HepG2 (cell line): ENCODE data around the gene TMEM185B. TPM values are rescaled to one million over a fixed set of nuclear protein-coding genes. Genes with fewer than 3 reads are reported as not detected.

Experiments used
- ATAC-seq: fragments of 200-7000 bp; cut with Tn5 transposase; 3 replicates; pipeline ENCODE4 v1.9.1; 2020; ENCODE audit warnings: mild to moderate bottlenecking, moderate library complexity
- BruUV-seq: library from RNA; stranded (reverse); fragments of 400-500 nt; replicated peaks from 2 replicates; lab custom pipeline; 2021; lab: Mats Ljungman, UMichigan
- CTCF ChIA-PET: fragments of 300-600 bp; formaldehyde crosslinking; extraction: SDS; loops from one replicate; lab custom pipeline; 2021; ENCODE audit warnings: low total read pairs, inconsistent platforms, low intra/inter-chr PET ratio; lab: Yijun Ruan, JAX
- POLR2A ChIA-PET: fragments of 350-600 bp; sonication (Branson Sonifier 250); formaldehyde crosslinking; loops from one replicate; lab custom pipeline; 2020; ENCODE audit warnings: antibody characterized with exemption, inconsistent platforms; lab: Yijun Ruan, JAX
- DNase-seq: peaks from one replicate; pipeline ENCODE4 v3.0.0-alpha.2; 2015; ENCODE audit warnings: low spot score
- FAIRE-seq: peaks from 3 replicates; lab custom pipeline; 2011; peaks lifted over from hg19 to GRCh38; lab: Jason Lieb, UNC
- H2AFZ ChIP-seq: one replicate; pipeline ENCODE4 v1.6.1; 2011; ENCODE audit warnings: low read length, inconsistent platforms
- H3K27ac ChIP-seq: fragments of 300-600 bp; 3 replicates; pipeline ENCODE4 v1.8.0; 2011; ENCODE audit warnings: mixed run types, mild to moderate bottlenecking, mixed read lengths, low read length, inconsistent platforms; ENCODE audit not compliant: insufficient read depth; ENCODE audit errors: extremely low read length
- H3K27me3 ChIP-seq, 2 experiments: fragments of 200-600 bp in 1 of 2; 2 replicates in 1 of 2; 3 replicates in 1 of 2; pipeline versions ENCODE4 v1.6.0 to v1.8.0; 2011; ENCODE audit warnings: low read length in 2 of 2, mild to moderate bottlenecking in 2 of 2, moderate library complexity in 2 of 2, inconsistent platforms in 1 of 2; ENCODE audit not compliant: insufficient read depth in 2 of 2, control insufficient read depth in 1 of 2
- H3K36me3 ChIP-seq, 2 experiments: fragments of 200-600 bp in 1 of 2; replicated peaks in 1 of 2; 2 replicates in 1 of 2; 3 replicates in 1 of 2; pipeline versions ENCODE4 v1.5.1 to v1.8.0; 2011; ENCODE audit warnings: low read length in 2 of 2, inconsistent platforms in 1 of 2; ENCODE audit not compliant: insufficient read depth in 2 of 2, control insufficient read depth in 1 of 2
- H3K4me1 ChIP-seq: 2 replicates; pipeline ENCODE4 v1.5.1; 2012; ENCODE audit warnings: low read length, inconsistent platforms; ENCODE audit not compliant: insufficient read depth
- H3K4me2 ChIP-seq: 2 replicates; pipeline ENCODE4 v1.6.0; 2011; ENCODE audit warnings: low read depth, low read length, inconsistent platforms
- H3K4me3 ChIP-seq, 3 experiments: fragments of 200-600 bp in 1 of 3; sonication (generic), shearing (Covaris generic) in 1 of 3; replicated peaks in 1 of 3; 2 replicates each; pipeline ENCODE4 v1.5.1; 2011 to 2016; ENCODE audit warnings: low read length in 3 of 3, inconsistent platforms in 2 of 3, low read depth in 2 of 3, mild to moderate bottlenecking in 2 of 3, control low read depth in 1 of 3, mixed read lengths in 1 of 3; ENCODE audit not compliant: insufficient read depth in 1 of 3
- H3K79me2 ChIP-seq: one replicate; pipeline ENCODE4 v1.6.1; 2011; ENCODE audit warnings: low read length, inconsistent platforms; ENCODE audit not compliant: insufficient read depth
- H3K9ac ChIP-seq: 2 replicates; pipeline ENCODE4 v1.6.0; 2011; ENCODE audit warnings: mild to moderate bottlenecking, low read depth, low read length, inconsistent platforms; ENCODE audit not compliant: insufficient read depth
- H3K9me3 ChIP-seq: 2 replicates; pipeline ENCODE4 v1.5.1; 2012; ENCODE audit warnings: mild to moderate bottlenecking, low read length
- H4K20me1 ChIP-seq: 2 replicates; pipeline ENCODE4 v1.6.0; 2011; ENCODE audit warnings: inconsistent platforms, mild to moderate bottlenecking, low read length, moderate library complexity; ENCODE audit not compliant: insufficient read depth
- ELF4 ChIP-seq: sonication (generic); formaldehyde crosslinking; IDR thresholded peaks from 2 replicates; pipeline ENCODE4 v1.5.0; 2020; ENCODE audit warnings: missing genetic modification reagents, mild to moderate bottlenecking, moderate library complexity, borderline replicate concordance
- HES4 ChIP-seq: sonication (generic); formaldehyde crosslinking; IDR thresholded peaks from 2 replicates; pipeline ENCODE4 v1.9.0; 2021; ENCODE audit warnings: mild to moderate bottlenecking, missing genetic modification reagents, borderline replicate concordance
- HOXD1 ChIP-seq: sonication (generic); formaldehyde crosslinking; IDR thresholded peaks from 2 replicates; pipeline ENCODE4 v1.5.0; 2020; ENCODE audit warnings: missing genetic modification reagents
- MXI1 ChIP-seq: IDR thresholded peaks from 3 replicates; pipeline ENCODE4 v1.6.1; 2012; ENCODE audit warnings: low read depth, low read length, inconsistent platforms, borderline replicate concordance
- SOX5 ChIP-seq: IDR thresholded peaks from 2 replicates; pipeline ENCODE4 v1.6.1; 2016; ENCODE audit warnings: borderline replicate concordance
- TEAD2 ChIP-seq: sonication (generic); formaldehyde crosslinking; IDR thresholded peaks from 2 replicates; pipeline ENCODE4 v1.9.0; 2021; ENCODE audit warnings: missing genetic modification reagents
- ZFYVE20 ChIP-seq: sonication (generic); formaldehyde crosslinking; IDR thresholded peaks from 2 replicates; pipeline ENCODE4 v1.8.0; 2023; ENCODE audit warnings: low read depth, mild to moderate bottlenecking, moderate library complexity, missing genetic modification reagents, borderline replicate concordance
- ZNF350 ChIP-seq: sonication (generic); formaldehyde crosslinking; IDR thresholded peaks from 2 replicates; pipeline ENCODE4 v1.4.0; 2020; ENCODE audit warnings: mild to moderate bottlenecking, low read depth, missing genetic modification reagents, borderline replicate concordance
- ZNF367 ChIP-seq: sonication (generic); formaldehyde crosslinking; IDR thresholded peaks from 2 replicates; pipeline ENCODE4 v1.4.0; 2020; ENCODE audit warnings: missing genetic modification reagents, borderline replicate concordance
- ZNF558 ChIP-seq: sonication (generic); formaldehyde crosslinking; IDR thresholded peaks from 2 replicates; pipeline ENCODE4 v1.9.0; 2022; ENCODE audit warnings: mild to moderate bottlenecking, missing genetic modification reagents, borderline replicate concordance
- ZNF660 ChIP-seq: sonication (generic); formaldehyde crosslinking; IDR thresholded peaks from 2 replicates; pipeline ENCODE4 v1.5.1; 2020; ENCODE audit warnings: mild to moderate bottlenecking, low read depth, missing genetic modification reagents, borderline replicate concordance
- ZNF704 ChIP-seq: sonication (generic); formaldehyde crosslinking; IDR thresholded peaks from 2 replicates; pipeline ENCODE4 v1.8.1; 2023; ENCODE audit warnings: mild to moderate bottlenecking, inconsistent platforms, moderate library complexity, missing genetic modification reagents, borderline replicate concordance
- WGBS: methylation state at CpG from one replicate; pipeline ENCODE4 v1.1.6; 2017; ENCODE audit warnings: low lambda C conversion rate; 5-methylcytosine and 5-hydroxymethylcytosine counted together
- in situ Hi-C: cut with HindIII; loops from 2 replicates; pipeline ENCODE4 v1.10.0; 2017; ENCODE audit warnings: low pct_unique_long_range_greater_than_20kb; ENCODE audit not compliant: extremely low pct_ligation_motif_present
- intact Hi-C: fragments of 100-400 bp; cut with micrococcal nuclease; formaldehyde crosslinking; loops from one replicate; pipeline ENCODE4 v1.10.0; 2022; ENCODE audit not compliant: unreplicated experiment
- polyA plus RNA-seq, 8 experiments: library from polyadenylated mRNA; depleted of rRNA in 3 of 8; stranded (reverse) in 7 of 8; unstranded in 1 of 8; fragments of >200 nt; fragmentation: Illumina TruSeq in 4 of 8; extraction: Trizol in 4 of 8; gene quantifications; 2 replicates each; pipeline versions ENCODE4 v1.2.1 to v1.2.3, GENCODE V29; 2011 to 2016; ENCODE audit warnings: low read depth in 4 of 8, missing spikeins in 1 of 8, mixed read lengths in 1 of 8; ENCODE audit not compliant: insufficient read depth in 1 of 8
- total RNA-seq, 5 experiments: library from RNA; depleted of rRNA; stranded (reverse); fragments of >200 nt; fragmentation: Illumina TruSeq; extraction: Trizol; gene quantifications; 2 replicates each; pipeline ENCODE4 v1.2.3, GENCODE V29; 2016; ENCODE audit warnings: low read depth in 1 of 5
- TF ChIP-seq, protein P1 (sequence below): IDR thresholded peaks from 2 replicates; pipeline ENCODE4 v1.6.1; 2018; ENCODE audit warnings: missing genetic modification reagents, mild to moderate bottlenecking, missing compliant biosample characterization
- TF ChIP-seq, protein P2 (sequence below): sonication (generic); formaldehyde crosslinking; IDR thresholded peaks from 2 replicates; pipeline ENCODE4 v1.4.0; 2020; ENCODE audit warnings: missing genetic modification reagents, mild to moderate bottlenecking, borderline replicate concordance
- TF ChIP-seq, protein P3 (sequence below): IDR thresholded peaks from 2 replicates; pipeline ENCODE4 v1.6.1; 2016; ENCODE audit warnings: low read depth, control low read depth

Gene TMEM185B
- total and polyA plus RNA-seq, 2 of the 13 experiments (the other 11 are each of a cell fraction or from before 2014, with no cell fraction given): 5.6 to 7.0 TPM

DNA sequence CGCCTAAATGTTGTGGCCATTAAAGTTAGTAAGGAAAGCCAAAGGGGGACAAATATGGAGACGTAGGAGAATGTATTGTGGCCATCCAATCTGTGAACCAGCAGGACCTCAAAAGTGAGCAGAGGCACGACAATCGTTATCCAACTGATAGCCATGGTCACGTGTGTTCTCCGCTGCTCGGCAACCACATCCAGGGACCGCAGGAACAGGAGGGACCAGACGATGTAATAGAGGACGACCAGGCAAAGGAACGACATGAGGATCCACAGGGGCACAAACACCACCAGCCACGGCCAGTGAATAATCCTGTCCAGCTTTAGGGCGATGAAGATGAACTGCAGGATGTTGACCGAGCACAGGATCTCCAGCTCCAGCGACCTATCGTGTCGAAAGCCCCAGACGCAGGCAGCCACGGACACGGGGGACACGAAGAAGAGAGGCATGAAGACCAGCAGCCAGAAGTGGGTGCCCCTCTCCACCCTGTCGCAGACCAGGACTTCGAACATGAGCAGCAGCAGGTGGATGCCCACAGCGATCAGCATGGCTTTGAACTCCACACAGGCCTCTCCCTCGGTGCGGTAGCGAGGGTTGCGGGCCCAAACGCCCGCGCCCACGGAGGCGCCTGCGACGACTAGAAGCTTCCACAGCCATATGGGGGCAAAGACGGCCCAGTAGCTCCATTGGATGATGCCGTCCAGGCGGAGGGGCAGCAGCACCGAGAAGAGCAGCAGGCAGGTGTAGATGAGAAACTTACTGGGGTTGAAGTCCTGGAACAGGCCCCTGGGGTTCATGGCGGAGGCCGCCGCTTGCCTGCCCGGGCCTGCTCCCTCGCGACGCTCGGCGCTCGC is 790 bp downstream of the TMEM185B start (continued):
- TF ChIP-seq, protein P1, sequence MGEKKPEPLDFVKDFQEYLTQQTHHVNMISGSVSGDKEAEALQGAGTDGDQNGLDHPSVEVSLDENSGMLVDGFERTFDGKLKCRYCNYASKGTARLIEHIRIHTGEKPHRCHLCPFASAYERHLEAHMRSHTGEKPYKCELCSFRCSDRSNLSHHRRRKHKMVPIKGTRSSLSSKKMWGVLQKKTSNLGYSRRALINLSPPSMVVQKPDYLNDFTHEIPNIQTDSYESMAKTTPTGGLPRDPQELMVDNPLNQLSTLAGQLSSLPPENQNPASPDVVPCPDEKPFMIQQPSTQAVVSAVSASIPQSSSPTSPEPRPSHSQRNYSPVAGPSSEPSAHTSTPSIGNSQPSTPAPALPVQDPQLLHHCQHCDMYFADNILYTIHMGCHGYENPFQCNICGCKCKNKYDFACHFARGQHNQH: no peak

- FAIRE-seq: no peak
- H3K79me2 ChIP-seq: no peaks in the 10 kb centered on the region
- TF ChIP-seq ELF4 (CRISPR knock-in tag) (no peak), ZNF350 (no peak), ZNF558 (CRISPR knock-in tag) (no peak), ZNF660 (no peak), ZFYVE20 (CRISPR knock-in tag) (no peak), MXI1 (no peak), HES4 (no peak), ZNF704 (CRISPR knock-in tag) (no peak), ZNF367 (CRISPR knock-in tag) (no peak), TEAD2 (CRISPR knock-in tag) (no peak), SOX5 (no peak), HOXD1 (CRISPR knock-in tag) (no peak)
- TF ChIP-seq, protein P2, sequence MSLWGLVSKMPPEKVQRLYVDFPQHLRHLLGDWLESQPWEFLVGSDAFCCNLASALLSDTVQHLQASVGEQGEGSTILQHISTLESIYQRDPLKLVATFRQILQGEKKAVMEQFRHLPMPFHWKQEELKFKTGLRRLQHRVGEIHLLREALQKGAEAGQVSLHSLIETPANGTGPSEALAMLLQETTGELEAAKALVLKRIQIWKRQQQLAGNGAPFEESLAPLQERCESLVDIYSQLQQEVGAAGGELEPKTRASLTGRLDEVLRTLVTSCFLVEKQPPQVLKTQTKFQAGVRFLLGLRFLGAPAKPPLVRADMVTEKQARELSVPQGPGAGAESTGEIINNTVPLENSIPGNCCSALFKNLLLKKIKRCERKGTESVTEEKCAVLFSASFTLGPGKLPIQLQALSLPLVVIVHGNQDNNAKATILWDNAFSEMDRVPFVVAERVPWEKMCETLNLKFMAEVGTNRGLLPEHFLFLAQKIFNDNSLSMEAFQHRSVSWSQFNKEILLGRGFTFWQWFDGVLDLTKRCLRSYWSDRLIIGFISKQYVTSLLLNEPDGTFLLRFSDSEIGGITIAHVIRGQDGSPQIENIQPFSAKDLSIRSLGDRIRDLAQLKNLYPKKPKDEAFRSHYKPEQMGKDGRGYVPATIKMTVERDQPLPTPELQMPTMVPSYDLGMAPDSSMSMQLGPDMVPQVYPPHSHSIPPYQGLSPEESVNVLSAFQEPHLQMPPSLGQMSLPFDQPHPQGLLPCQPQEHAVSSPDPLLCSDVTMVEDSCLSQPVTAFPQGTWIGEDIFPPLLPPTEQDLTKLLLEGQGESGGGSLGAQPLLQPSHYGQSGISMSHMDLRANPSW (CRISPR knock-in tag): no peak
- TF ChIP-seq, protein P3, sequence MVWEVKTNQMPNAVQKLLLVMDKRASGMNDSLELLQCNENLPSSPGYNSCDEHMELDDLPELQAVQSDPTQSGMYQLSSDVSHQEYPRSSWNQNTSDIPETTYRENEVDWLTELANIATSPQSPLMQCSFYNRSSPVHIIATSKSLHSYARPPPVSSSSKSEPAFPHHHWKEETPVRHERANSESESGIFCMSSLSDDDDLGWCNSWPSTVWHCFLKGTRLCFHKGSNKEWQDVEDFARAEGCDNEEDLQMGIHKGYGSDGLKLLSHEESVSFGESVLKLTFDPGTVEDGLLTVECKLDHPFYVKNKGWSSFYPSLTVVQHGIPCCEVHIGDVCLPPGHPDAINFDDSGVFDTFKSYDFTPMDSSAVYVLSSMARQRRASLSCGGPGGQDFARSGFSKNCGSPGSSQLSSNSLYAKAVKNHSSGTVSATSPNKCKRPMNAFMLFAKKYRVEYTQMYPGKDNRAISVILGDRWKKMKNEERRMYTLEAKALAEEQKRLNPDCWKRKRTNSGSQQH (CRISPR knock-in tag): no peak
Measured at GRCh38 chr2:120221616-120222015, 1.6 kb downstream of the TMEM185B start.

More at GRCh38 chr2:120221616-120222015, 1.6 kb downstream of the TMEM185B start:
- H3K27ac ChIP-seq: no peak overlapping the region
- H3K9ac ChIP-seq: no peak overlapping the region
- no peaks in the 10 kb centered on the region for H4K20me1 ChIP-seq
- H3K36me3 ChIP-seq: no peaks in the 10 kb centered on the region
- WGBS: 92% methylated on average over 8 of the region's 8 CpGs
- BruUV-seq: no TSS peak
- no peak overlapping the region for H2AFZ ChIP-seq
- H3K4me1 ChIP-seq: peaks cover 46% of the 10 kb centered on the region
- H3K4me2 ChIP-seq: 0 out of 2 replicates have a peak overlapping the region, but pooled peaks have one; percentile 24
- H3K9me3 ChIP-seq: no peaks in the 10 kb centered on the region
- peaks cover 14 to 30% of the 10 kb centered on the region in 2 experiments; a peak in 4 of 5 replicates for H3K27me3 ChIP-seq
- in situ Hi-C loops (no loop called here), intact Hi-C loops (loop anchor here (2.0 kb wide), 1 partner anchor 15 kb away; no protein-coding TSS in a partner anchor)
- no peak overlapping the region for H3K4me3 ChIP-seq
- ATAC-seq: no peak
- CTCF ChIA-PET: no interaction called here
- POLR2A ChIA-PET: interaction anchor here (1.1 kb wide), 1 partner anchor 11 kb away, joined by 3 read pairs; no protein-coding TSS in a partner anchor
- DNase-seq: no peak
